GM21423 (cell line): ENCODE measurements around the gene MYRF.

ENCODE experiments used
- ATAC-seq: cut with Tn5 transposase; IDR thresholded peaks from one replicate; pipeline ENCODE4 v1.9.1; 2021; ENCODE audit warnings: mild to moderate bottlenecking, moderate library complexity; ENCODE audit not compliant: unreplicated experiment

The MYRF gene

DNA sequence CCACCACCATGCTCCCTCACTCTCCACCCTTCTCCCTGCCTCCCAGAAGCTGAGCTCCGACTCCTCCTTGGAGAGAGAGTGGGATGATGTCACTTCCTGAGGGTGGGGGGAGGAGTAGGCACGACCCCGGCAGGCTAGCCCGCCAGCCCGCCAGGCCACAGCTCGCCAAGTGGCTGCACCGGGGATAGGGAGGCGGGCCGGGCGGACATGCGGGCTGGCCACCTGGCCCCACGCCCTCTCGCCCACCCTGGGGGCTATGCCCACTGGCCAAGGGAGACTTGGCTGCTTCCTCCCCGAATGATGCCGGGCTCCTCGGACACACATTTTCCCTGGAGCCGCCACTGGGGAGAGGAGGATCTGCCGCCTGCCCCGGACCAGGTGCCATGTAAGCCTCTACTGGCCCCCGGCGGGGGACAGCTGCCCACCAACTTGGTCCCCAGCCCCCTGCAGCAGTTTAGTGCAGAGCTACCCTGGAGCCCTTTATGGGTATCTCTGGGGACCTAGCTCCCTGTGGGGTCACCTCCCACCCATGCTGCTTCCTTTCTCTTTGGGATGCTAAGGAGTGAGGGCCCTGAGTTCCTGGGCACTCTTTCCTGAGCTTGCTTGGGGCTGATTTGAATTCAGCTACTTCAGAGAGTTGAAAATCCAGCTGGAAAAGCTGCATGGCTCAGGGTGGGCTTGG lies 33.7 kb upstream of the MYRF start:
- no peak for ATAC-seq

DNA sequence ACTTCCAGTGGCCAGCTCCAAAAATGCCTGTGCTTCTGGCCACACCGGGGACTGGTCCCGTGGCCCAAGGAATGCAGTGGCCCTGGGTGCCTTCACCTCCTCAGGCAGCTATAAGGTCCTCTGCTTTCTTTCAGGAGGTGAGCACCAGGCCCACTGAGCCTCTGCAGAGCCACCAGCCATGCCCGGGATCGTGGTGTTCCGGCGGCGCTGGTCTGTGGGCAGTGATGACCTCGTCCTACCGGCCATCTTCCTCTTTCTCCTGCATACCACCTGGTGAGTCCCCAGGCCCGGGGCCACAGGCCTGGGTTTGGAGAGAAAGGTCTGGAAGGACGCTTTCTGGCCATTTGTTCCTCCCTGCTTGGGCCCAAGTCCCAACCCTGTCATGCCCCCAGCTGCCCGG lies 32.5 kb upstream of the MYRF start:
- ATAC-seq: no peak

DNA sequence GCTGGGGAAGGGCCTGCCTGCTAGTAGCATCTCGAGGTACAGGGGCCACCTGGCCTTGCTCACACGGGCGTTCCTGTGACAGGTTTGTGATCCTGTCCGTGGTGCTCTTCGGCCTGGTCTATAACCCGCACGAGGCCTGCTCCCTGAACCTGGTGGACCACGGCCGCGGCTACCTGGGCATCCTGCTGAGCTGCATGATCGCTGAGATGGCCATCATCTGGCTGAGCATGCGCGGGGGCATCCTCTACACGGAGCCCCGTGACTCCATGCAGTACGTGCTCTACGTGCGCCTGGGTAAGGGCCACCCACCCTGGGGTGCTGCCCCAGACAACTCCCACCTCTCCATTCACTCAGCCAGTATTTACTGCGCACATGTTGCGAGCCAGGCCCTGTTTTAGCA lies 31.8 kb upstream of the MYRF start:
- no peak for ATAC-seq

DNA sequence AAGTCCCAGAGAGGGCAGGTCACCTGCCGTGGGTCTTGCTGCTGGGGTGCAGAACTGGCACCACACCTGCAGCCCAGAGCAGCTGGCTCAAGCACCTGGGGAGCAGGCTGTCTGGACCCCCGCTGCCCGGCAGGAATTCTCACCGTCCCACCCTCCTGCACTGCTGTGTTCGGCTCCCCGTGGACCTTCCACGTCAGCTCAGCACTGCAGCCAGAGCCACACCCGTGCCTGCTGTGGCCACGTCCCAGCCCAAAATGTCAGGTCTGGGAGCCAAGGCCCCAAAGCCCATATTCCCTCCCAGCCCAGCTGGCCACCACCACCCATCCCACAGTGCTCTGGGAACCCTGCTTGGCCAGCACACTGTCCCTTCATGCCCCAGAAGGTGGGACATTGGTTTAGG lies 28.0 kb upstream of the MYRF start:
- ATAC-seq: no peak

DNA sequence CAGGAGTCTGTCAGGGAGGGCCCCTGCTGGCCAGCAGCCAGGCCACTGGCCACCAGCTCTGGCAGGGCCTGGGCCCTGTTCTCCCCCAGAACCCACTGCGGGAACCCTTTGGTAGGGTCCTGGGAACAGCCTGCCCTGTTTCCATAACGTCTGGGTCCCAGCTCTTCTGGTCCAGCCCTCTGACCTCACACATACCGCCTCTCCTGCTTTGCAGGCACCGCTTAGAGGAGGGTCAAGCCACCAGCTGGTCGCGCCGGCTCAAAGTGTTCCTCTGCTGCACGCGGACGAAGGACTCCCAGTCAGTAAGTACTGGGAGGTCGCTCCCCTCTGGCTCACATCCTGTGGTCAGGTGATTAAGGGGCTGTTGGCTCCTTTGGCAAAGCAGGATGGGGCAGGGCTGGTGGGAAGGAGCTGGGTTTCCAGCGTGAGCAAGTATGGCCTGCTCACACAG lies 26.6 kb upstream of the MYRF start:
- ATAC-seq: no peak

DNA sequence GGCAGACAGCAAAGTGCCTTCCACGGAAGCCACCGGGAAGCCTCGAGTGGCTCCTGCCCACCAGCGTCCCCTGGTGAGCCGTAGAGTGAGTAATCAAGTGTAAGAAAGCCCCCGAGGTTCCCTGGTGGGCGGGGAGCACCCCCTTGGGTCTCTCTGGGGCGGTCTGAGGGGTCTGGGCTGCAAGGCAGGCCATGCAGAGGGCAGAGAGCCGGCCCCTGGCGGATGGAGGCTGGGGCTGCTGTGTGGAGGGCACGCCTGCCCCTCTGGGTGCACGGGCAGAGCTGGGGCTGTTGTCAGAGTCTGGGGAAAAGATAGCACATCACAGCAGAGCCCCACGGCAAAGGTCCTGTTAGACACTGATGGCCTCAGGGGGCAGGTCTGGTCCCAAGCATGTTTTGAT lies 25.7 kb upstream of the MYRF start:
- ATAC-seq: no peak

DNA sequence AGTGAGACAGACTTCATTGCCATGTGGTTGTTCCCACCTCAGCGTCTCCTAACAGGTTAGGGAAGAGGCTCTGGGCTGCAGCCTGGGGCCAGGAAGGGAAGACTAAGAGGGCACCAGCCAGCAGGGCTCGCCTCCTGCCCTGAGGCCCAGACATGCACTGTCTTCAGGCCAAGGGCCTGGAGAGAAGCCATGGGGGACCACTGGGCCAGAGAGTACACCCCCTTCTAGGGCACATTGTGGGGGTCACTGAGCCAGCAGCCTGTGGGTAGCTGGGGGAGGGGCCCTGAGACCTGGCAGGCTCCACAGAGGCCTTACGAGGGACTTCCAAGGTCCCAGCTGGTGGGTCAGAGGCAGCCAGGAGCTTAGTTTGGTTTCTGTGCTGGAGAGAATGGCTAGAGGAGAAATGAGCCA lies 25.0 kb upstream of the MYRF start:
- no peak for ATAC-seq

DNA sequence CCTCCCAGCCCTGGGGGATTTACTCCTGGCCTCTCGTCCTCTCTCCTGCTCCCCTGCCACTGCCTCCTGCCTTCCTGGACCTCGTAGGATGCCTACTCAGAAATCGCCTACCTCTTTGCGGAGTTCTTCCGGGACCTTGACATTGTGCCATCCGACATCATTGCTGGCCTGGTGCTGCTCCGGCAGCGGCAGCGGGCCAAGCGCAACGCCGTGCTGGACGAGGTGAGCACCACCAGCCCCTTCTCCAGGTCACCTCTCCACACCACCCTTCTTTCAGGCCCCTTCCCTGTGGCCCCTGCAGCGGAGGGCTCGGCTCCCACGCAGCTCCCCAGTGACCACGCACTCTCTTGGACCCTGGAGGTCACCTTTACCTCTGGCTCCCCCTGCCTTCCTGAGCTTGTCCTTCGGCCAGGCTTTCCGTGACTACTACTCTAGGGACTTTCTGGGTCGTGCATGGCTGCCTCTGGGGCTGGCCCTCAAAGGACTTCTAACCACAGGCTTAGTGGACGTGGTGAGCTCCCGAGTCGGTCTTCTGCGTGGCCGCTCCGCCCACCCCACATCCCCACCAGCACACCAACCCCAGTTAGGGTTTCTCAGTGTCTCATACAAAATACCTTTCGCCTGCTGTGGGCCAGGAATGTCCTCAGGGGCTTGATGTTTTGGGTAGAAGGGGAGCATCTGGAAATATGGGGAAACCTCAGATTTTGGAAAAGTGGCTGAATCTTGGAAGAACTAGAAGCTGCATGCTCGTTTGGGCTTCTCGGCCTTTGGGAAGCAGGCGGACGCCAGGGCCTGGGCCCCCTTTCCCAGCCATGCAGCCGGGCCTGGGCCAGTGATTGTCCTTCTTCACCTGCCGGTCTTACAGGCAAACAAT lies 24.1 kb upstream of the MYRF start:
- no peak for ATAC-seq

DNA sequence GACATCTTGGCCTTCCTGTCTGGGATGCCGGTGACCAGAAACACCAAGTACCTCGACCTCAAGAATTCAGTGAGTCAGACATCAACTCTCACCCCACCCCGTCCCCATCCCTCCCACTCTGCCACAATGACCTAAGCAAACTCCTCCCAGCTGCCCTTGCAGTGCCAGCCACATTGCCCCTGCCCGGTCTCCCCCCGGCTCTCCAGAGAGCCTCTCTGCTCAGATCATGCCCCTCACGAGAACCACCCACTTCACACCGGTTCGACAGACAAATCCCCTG lies 23.6 kb upstream of the MYRF start:
- ATAC-seq: no peak

DNA sequence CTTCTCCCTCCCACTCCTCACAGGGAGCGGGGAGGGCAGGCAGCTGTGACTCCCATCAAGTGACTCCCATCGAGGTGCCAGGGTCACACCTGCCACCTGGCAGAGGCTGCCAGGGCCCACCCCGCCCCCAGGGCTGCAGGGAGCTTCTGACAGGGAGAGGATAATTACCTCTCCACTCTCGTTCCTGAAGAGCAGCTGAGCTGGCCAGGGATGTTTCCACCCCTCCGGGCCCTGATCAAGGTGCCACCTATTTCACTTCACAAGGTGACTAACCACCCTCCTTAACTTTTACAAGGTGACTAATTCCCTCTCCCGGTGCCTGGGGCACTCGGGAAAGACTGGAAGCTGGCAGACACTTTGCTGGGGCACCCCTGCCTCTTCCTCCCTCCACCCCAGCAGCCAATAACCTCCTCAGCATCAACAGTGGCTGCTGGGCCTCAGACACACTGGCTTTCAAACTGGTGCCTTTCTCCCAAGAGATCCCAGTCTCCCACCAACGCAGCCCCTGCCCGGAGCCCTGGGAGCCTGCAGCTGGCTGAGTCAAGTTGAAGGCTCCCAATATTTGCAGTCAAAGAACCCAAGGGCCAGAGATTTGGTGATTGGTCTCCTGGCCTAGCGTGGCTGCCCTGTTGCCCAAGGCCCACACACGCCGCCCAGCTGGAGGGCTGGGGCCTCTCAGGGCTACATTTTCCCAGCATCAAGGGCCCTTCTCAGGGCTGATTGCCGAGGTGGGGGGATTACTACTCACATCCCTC lies 22.0 kb upstream of the MYRF start:
- no peak for ATAC-seq

DNA sequence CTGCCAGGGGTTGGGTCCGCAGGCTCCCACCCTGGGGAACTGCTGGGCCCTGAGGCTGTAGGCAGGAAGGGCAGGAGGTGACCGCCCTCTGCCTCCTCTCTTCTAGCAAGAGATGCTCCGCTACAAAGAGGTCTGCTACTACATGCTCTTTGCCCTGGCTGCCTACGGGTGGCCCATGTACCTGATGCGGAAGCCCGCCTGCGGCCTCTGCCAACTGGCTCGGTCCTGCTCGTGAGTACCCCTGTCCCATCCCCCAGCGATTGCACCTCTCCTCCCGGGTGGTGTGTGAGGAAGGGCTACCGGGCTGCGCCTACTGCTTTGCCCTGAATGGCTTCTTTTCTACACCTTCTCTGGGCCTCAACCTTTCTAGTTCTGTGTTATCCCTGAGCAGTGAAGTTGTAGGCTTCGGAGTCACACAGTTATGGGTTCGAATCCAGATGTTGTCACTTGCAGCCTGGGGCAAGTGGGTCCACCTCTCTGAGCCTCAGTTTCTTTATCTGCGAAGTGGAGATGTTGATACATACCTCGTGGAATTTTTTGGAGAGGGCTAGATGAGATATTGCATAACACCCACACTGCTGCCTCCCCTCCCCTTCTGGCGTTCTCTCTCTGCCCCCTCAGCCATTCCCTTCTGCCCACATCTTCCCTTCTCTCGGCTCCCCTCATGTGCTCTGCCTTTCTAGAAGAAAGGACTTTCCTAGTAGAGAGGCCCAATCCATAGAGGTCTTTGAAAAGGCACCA lies 21.1 kb upstream of the MYRF start:
- no peak for ATAC-seq

DNA sequence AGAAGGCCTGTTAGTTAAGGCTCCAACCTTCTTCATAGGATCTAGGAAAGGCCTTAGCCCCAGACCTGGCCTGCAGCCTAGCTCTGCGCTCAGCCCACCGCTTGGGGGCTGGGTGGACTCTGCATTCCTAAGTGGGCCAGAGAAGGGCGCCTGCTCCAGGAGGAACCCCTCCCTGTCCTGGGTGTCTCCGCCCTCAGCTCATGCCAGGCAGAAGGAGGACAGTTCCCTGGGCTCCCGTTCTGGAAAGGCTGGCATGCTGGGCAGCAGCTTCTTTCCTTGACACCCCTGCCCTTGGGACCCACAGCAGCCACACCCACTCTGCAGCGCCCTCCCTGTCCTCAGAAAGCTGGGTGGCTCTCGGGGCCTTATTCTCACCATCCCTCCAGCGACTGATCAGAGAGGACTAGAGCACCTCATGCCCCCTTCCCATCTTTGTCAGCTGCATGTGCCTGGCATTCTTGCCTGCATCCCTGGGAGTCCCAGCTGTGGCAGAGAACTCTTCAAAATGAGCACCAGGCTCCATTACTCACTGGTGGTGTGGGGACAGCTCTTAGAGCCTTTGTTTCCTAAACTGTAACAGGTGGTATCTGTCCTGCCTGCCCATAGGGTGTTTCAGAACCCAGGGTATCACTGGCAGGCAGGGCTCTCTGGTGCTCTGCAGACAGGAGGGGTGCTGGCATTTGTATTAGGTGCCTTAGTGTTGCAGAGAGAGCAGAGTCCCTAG lies 20.3 kb upstream of the MYRF start:
- ATAC-seq: no peak

DNA sequence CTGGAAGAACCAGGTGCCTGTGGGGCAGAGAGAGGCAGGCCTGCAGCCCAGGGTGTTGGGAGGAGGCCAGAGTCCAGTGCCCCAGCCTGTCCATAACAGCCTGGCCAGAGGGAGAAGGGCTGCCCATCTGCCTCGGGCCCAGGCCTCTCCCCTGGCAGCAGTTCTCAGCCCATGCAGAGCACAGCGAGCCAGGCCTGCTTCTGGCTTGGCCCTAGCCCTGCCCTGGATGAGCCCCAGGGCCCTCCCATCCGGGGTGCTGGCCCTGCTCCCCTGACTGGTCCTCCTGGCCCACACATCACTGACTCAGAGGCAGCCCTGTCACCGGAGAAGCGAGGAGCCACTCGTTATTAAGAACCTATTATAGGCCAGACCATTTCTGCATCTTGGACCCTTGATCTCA lies 19.7 kb upstream of the MYRF start:
- ATAC-seq: no peak

DNA sequence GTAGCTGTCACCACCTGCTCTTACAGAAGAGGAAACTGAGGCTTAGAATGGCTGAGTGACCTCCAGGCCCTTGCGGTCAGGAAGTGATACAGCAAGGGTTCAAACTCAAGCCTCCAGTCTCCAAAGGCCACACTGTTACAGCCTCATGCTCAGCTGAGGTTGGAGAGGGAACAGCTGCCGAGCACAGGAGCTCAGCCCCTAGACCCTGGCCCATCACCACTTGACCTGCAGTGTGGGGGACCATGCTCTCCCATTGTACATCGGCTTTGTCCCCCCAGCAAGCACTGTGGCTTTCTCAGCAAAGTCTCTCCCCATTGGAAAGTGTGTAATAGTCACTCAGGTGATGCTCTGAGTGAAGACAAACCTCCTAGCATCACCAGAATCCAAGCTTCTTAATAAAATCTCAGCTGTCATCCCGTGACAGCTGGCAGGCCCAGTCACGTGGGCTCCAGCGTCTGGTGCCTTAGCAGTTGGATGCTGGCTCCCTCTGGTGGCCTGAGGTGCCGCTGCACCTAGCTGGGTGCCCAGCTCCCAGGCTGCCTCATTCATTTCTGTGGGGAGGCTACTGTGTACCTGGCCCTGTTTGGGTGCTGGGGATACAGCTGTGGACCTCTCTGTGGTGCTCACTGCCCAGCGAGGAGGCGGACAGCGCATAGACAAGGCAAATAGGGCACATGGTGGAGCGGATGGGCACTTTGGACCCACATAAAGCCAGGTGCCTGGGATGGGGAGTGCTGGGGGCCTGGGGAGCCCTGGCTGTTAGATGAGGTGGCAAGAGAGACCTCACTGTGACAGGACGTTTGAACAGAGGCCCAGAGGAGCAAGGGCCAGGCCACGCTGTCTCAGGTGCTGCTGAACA lies 19.1 kb upstream of the MYRF start:
- peak; percentile 74 for ATAC-seq

DNA sequence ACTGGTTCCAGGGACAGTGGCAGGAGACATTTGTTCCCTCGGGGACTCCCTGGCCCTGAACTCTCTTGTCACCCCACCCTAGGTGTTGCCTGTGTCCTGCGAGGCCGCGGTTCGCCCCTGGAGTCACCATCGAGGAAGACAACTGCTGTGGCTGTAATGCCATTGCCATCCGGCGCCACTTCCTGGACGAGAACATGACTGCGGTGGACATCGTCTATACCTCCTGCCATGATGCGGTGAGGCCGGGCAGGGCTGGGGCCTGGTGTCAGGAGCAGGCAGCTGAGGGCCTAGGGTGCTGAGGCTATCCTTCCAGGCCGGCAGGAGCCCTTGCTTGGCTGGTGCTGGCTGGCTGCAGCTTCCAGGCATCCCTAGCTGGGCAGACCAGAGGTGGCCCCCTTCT lies 17.7 kb upstream of the MYRF start:
- no peak for ATAC-seq

DNA sequence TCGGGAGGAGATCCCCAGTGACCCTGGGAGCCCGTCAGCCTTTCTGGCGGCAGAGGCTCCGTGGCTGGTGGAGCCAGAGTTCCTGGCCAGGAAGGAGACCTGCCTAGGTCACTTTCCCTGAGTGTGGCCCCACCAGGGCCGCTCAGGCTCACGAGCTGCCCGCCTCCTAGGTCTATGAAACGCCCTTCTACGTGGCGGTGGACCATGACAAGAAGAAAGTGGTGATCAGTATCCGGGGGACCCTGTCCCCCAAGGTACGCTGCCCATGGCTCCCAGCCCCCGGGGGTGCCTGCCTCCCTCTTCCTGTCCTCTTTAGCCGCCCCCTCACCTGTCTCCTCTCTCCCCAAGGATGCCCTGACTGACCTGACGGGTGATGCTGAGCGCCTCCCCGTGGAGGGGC lies 17.0 kb upstream of the MYRF start:
- ATAC-seq: no peak

DNA sequence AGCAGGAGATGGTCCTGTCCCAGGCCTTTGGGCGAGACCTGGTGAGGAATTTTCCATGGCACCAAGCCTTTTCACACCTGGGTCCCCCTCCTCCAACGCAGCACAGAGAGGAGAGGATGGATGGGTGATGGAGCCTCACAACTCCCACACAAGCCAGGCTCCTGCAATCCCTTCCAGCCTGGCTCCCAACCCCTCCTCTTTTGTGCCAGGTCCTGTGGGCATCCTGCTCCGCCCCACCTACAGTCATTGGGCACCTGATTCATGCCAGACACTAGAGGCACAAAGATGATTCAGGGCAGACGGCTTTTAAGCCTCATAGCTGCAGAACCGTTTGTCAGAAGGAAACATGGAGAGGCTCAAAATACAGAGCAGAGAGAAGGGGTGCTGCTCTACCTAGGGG lies 16.1 kb upstream of the MYRF start:
- ATAC-seq: no peak

DNA sequence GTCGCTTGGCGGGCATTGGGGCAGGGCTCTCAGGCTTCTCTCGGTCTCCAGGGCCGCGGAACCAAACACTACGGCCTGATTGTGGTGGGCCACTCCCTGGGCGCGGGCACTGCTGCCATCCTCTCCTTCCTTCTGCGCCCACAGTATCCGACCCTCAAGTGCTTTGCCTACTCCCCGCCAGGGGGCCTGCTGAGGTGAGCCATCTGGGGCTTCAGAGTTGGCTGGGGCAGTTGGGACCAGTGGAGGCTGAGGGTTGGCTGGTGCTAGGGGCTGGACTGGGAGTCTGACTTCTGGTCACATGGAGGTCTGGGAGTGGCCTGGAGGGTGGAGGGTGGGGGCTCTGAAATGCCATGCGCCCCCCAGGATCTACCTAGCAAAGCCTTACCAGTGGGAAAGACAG lies 15.3 kb upstream of the MYRF start:
- ATAC-seq: no peak

DNA sequence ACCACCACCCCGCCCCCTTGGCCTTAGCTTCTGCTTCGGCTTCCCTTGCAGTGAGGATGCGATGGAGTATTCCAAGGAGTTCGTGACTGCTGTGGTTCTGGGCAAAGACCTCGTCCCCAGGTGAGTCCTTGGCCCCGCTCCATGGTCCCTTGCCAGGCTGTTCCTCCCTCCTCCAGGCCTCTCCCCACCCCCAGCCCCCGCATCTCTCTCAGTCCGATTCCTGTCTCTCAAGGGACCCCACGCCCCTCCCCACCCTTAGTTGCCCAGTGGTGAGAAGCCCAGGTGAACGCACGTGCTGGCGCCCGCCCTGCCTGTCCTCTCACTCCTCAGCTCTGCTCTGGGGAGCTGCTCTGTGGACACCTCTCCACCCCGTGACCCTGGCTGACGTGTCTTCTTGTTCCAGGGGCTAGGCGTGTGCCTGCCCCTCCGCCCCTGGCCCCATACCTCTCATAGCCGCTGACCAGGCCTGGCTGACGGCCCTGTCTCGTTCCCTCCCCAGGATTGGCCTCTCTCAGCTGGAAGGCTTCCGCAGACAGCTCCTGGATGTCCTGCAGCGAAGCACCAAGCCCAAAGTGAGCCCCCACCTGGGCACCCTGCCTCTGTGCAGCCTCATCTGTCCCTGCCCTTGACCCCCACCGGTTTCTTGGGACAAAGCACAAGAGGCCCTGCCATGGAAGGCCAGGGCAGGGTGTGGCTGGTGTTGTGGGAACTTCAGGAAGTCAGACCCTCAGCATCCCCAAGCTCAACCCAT lies 14.6 kb upstream of the MYRF start:
- no peak for ATAC-seq
